ENCODE results near the gene PNLIP.

PNLIP gene

GRCh38 chr10:116545756-116546155, at the start of gene PNLIP:
PNLIP (plus strand) TSS chr10:116545931; CDS start chr10:116546093, 162 bp downstream.
- no peak for DNase-seq (ENCODE audit: low spot score)
- in situ Hi-C loops (cut with MboI; ENCODE audit: low pct_unique_long_range_greater_than_20kb, low sequenced_read_pairs, unreplicated experiment) = no loop called here
- no peak for TF ChIP-seq CTCF (IDR thresholded peaks at IDR 0.05; ENCODE audit: extremely low read depth, insufficient read depth, missing control alignments)

- in situ Hi-C loops (cut with MboI; ENCODE audit: low pct_unique_long_range_greater_than_20kb, low sequenced_read_pairs, unreplicated experiment) = no loop called here
- no peak for TF ChIP-seq CTCF (IDR thresholded peaks at IDR 0.05; ENCODE audit: extremely low read depth, insufficient read depth, missing control alignments)
- no peak for DNase-seq (ENCODE audit: low spot score)
Observed at GRCh38 chr10:116504786-116505185, 40.9 kb upstream of the PNLIP start.

GRCh38 chr10:116510565-116510964, 35.2 kb upstream of the PNLIP start:
- no peak for DNase-seq (ENCODE audit: low spot score)
- in situ Hi-C loops (cut with MboI; ENCODE audit: low pct_unique_long_range_greater_than_20kb, low sequenced_read_pairs, unreplicated experiment) = no loop called here
- no peak for TF ChIP-seq CTCF (IDR thresholded peaks at IDR 0.05; ENCODE audit: extremely low read depth, insufficient read depth, missing control alignments)

GRCh38 chr10:116511365-116511764, 34.4 kb upstream of the PNLIP start:
- in situ Hi-C loops (cut with MboI; ENCODE audit: low pct_unique_long_range_greater_than_20kb, low sequenced_read_pairs, unreplicated experiment) = no loop called here
- TF ChIP-seq CTCF (IDR thresholded peaks at IDR 0.05; ENCODE audit: extremely low read depth, insufficient read depth, missing control alignments) = no peak
- no peak for DNase-seq (ENCODE audit: low spot score)

- in situ Hi-C loops (cut with MboI; ENCODE audit: low pct_unique_long_range_greater_than_20kb, low sequenced_read_pairs, unreplicated experiment) = no loop called here
- TF ChIP-seq CTCF (IDR thresholded peaks at IDR 0.05; ENCODE audit: extremely low read depth, insufficient read depth, missing control alignments) = peak; percentile 70
- peak; percentile 55 for DNase-seq (ENCODE audit: low spot score)
Observed at GRCh38 chr10:116521424-116522290, 24.1 kb upstream of the PNLIP start.

GRCh38 chr10:116522803-116523381, 22.8 kb upstream of the PNLIP start:
- no peak for DNase-seq (ENCODE audit: low spot score)
- in situ Hi-C loops (cut with MboI; ENCODE audit: low pct_unique_long_range_greater_than_20kb, low sequenced_read_pairs, unreplicated experiment) = no loop called here
- no peak for TF ChIP-seq CTCF (IDR thresholded peaks at IDR 0.05; ENCODE audit: extremely low read depth, insufficient read depth, missing control alignments)

Data from GM13977 (cell line).